ENCODE results near the gene TXNRD1.

The TXNRD1 gene

GRCh38 chr12:104234926-104235499 is 19.4 kb downstream of the TXNRD1 start:
- H3K4me3 ChIP-seq (ENCODE audit: low read depth, low read length) = no peak overlapping the region
- no peak for TF ChIP-seq CTCF (IDR thresholded peaks at IDR 0.05; ENCODE audit: low read depth, low read length, missing control alignments)
- DNase-seq (ENCODE audit: low read depth) = no peak

GRCh38 chr12:104237930-104238329 is 22.4 kb downstream of the TXNRD1 start:
- DNase-seq (ENCODE audit: low read depth) = no peak

GRCh38 chr12:104242546-104243206 is 27.1 kb downstream of the TXNRD1 start:
- no peak overlapping the region for H3K4me3 ChIP-seq (ENCODE audit: low read depth, low read length)
- no peak for TF ChIP-seq CTCF (IDR thresholded peaks at IDR 0.05; ENCODE audit: low read depth, low read length, missing control alignments)
- no peak for DNase-seq (ENCODE audit: low read depth)

More at GRCh38 chr12:104237930-104238329, 22.4 kb downstream of the TXNRD1 start:
- no peak for TF ChIP-seq CTCF (IDR thresholded peaks at IDR 0.05; ENCODE audit: low read depth, low read length, missing control alignments)
- H3K4me3 ChIP-seq (ENCODE audit: low read depth, low read length) = no peak overlapping the region

GRCh38 chr12:104243551-104243950 is 28.0 kb downstream of the TXNRD1 start:
- TF ChIP-seq CTCF (IDR thresholded peaks at IDR 0.05; ENCODE audit: low read depth, low read length, missing control alignments) = no peak
- no peak overlapping the region for H3K4me3 ChIP-seq (ENCODE audit: low read depth, low read length)
- DNase-seq (ENCODE audit: low read depth) = no peak

- no peak overlapping the region for H3K4me3 ChIP-seq (ENCODE audit: low read depth, low read length)
- DNase-seq (ENCODE audit: low read depth) = no peak
- no peak for TF ChIP-seq CTCF (IDR thresholded peaks at IDR 0.05; ENCODE audit: low read depth, low read length, missing control alignments)
Observed at GRCh38 chr12:104243971-104244370, 28.4 kb downstream of the TXNRD1 start.

GRCh38 chr12:104247698-104248097 is 32.1 kb downstream of the TXNRD1 start:
- no peak for TF ChIP-seq CTCF (IDR thresholded peaks at IDR 0.05; ENCODE audit: low read depth, low read length, missing control alignments)
- H3K4me3 ChIP-seq (ENCODE audit: low read depth, low read length) = no peak overlapping the region
- no peak for DNase-seq (ENCODE audit: low read depth)

- H3K4me3 ChIP-seq (ENCODE audit: low read depth, low read length) = no peak overlapping the region
- DNase-seq (ENCODE audit: low read depth) = no peak
- no peak for TF ChIP-seq CTCF (IDR thresholded peaks at IDR 0.05; ENCODE audit: low read depth, low read length, missing control alignments)
Observed at GRCh38 chr12:104248444-104248843, 32.9 kb downstream of the TXNRD1 start.
